H9 (cell line): Measurements from ENCODE around the gene TMEM132D. TPM values are rescaled to one million over a fixed set of nuclear protein-coding genes. Genes with fewer than 3 reads are reported as not detected.

ENCODE experiments used
- DNase-seq: peaks from one replicate; pipeline ENCODE4 v3.0.0-alpha.2; 2017
- H2AFZ ChIP-seq: one replicate; pipeline ENCODE4 v1.6.1; 2013; ENCODE audit warnings: mild to moderate bottlenecking, low read length, control low read depth, moderate library complexity
- H2AK5ac ChIP-seq: 2 replicates; pipeline ENCODE4 v1.6.1; 2013; ENCODE audit warnings: low read length, control low read depth, mixed read lengths; ENCODE audit not compliant: insufficient read length
- H2BK120ac ChIP-seq: one replicate; pipeline ENCODE4 v1.6.1; 2013; ENCODE audit warnings: low read depth, mild to moderate bottlenecking, low read length, control low read depth, inconsistent platforms; ENCODE audit not compliant: poor library complexity, severe bottlenecking
- H2BK12ac ChIP-seq: 2 replicates; pipeline ENCODE4 v1.6.1; 2013; ENCODE audit warnings: low read length, control low read depth, mixed read lengths, low read depth; ENCODE audit not compliant: insufficient read length
- H2BK15ac ChIP-seq: 2 replicates; pipeline ENCODE4 v1.6.1; 2013; ENCODE audit warnings: low read depth, low read length, control low read depth
- H2BK20ac ChIP-seq: one replicate; pipeline ENCODE4 v1.6.1; 2013; ENCODE audit warnings: low read depth, mild to moderate bottlenecking, low read length, control low read depth, inconsistent platforms; ENCODE audit not compliant: poor library complexity, severe bottlenecking
- H2BK5ac ChIP-seq: 2 replicates; pipeline ENCODE4 v1.6.1; 2013; ENCODE audit warnings: low read length, control low read depth, mixed read lengths; ENCODE audit not compliant: insufficient read length
- H3K14ac ChIP-seq: 2 replicates; pipeline ENCODE4 v1.6.1; 2013; ENCODE audit warnings: low read length, control low read depth; ENCODE audit not compliant: insufficient read depth
- H3K18ac ChIP-seq: 2 replicates; pipeline ENCODE4 v1.6.1; 2013; ENCODE audit warnings: low read depth, mild to moderate bottlenecking, mixed read lengths, low read length, control low read depth; ENCODE audit not compliant: insufficient read length
- H3K23ac ChIP-seq: 2 replicates; pipeline ENCODE4 v1.6.1; 2013; ENCODE audit warnings: low read length, control low read depth, mixed read lengths, low read depth; ENCODE audit not compliant: insufficient read length
- H3K23me2 ChIP-seq: 2 replicates; pipeline ENCODE4 v1.6.1; 2013; ENCODE audit warnings: low read depth, mild to moderate bottlenecking, mixed read lengths, low read length, control low read depth; ENCODE audit not compliant: insufficient read length, poor library complexity, severe bottlenecking
- H3K27ac ChIP-seq: 2 replicates; pipeline ENCODE4 v1.5.1; 2013; ENCODE audit warnings: low read length, control low read depth, mixed read lengths, low read depth; ENCODE audit not compliant: insufficient read length
- H3K27me3 ChIP-seq: 2 replicates; pipeline ENCODE4 v1.6.1; 2013; ENCODE audit warnings: low read length, control low read depth, inconsistent platforms; ENCODE audit not compliant: insufficient read depth
- H3K4ac ChIP-seq: 2 replicates; pipeline ENCODE4 v1.6.1; 2013; ENCODE audit warnings: low read depth, mild to moderate bottlenecking, control low read depth, inconsistent platforms, low read length, moderate library complexity
- H3K4me1 ChIP-seq: 2 replicates; pipeline ENCODE4 v1.6.1; 2013; ENCODE audit warnings: low read length, control low read depth, inconsistent platforms; ENCODE audit not compliant: insufficient read depth
- H3K4me2 ChIP-seq: 2 replicates; pipeline ENCODE4 v1.6.1; 2013; ENCODE audit warnings: low read length, control low read depth, mixed read lengths; ENCODE audit not compliant: insufficient read length, insufficient read depth
- H3K56ac ChIP-seq: 2 replicates; pipeline ENCODE4 v1.6.1; 2013; ENCODE audit warnings: low read depth, mild to moderate bottlenecking, mixed read lengths, low read length, control low read depth; ENCODE audit not compliant: insufficient read length
- H3K79me1 ChIP-seq: 2 replicates; pipeline ENCODE4 v1.6.1; 2013; ENCODE audit warnings: low read depth, mild to moderate bottlenecking, moderate library complexity, low read length, control low read depth, inconsistent platforms; ENCODE audit not compliant: insufficient read depth, poor library complexity, severe bottlenecking
- H3K79me2 ChIP-seq: 2 replicates; pipeline ENCODE4 v1.6.1; 2013; ENCODE audit warnings: low read length, control low read depth, inconsistent platforms; ENCODE audit not compliant: insufficient read depth
- H3K9ac ChIP-seq: 2 replicates; pipeline ENCODE4 v1.6.1; 2013; ENCODE audit warnings: low read length, control low read depth, mixed read lengths; ENCODE audit not compliant: insufficient read length; ENCODE audit errors: extremely low read depth
- H3K9me3 ChIP-seq: one replicate; pipeline ENCODE4 v1.6.1; 2013; ENCODE audit warnings: low read depth, low read length, inconsistent platforms; ENCODE audit not compliant: control insufficient read depth
- H3T11ph ChIP-seq: one replicate; pipeline ENCODE4 v1.6.1; 2013; ENCODE audit warnings: mild to moderate bottlenecking, low read length, control low read depth, inconsistent platforms
- H4K20me1 ChIP-seq: one replicate; pipeline ENCODE4 v1.6.1; 2013; ENCODE audit not compliant: control insufficient read depth, insufficient read length, insufficient read depth
- H4K5ac ChIP-seq: 2 replicates; pipeline ENCODE4 v1.6.1; 2013; ENCODE audit warnings: low read depth, mild to moderate bottlenecking, mixed read lengths, low read length, control low read depth; ENCODE audit not compliant: insufficient read length
- H4K8ac ChIP-seq: replicated peaks from 2 replicates; pipeline ENCODE4 v1.6.1; 2013; ENCODE audit warnings: low read length, control low read depth, mixed read lengths, low read depth; ENCODE audit not compliant: insufficient read length
- H4K91ac ChIP-seq: 2 replicates; pipeline ENCODE4 v1.6.1; 2013; ENCODE audit warnings: low read depth, mild to moderate bottlenecking, moderate library complexity, mixed read lengths, low read length, control low read depth; ENCODE audit not compliant: insufficient read length
- H3K27ac Mint-ChIP-seq, 3 experiments: 2 replicates in 2 of 3; 3 replicates in 1 of 3; pipeline ENCODE4 v1.8.0; 2020 to 2021; ENCODE audit warnings: mixed read lengths in 3 of 3, mild to moderate bottlenecking in 1 of 3, moderate library complexity in 1 of 3
- H3K27me3 Mint-ChIP-seq: 2 replicates; pipeline ENCODE4 v1.8.0; 2021; ENCODE audit warnings: low read depth, mild to moderate bottlenecking, moderate library complexity, mixed read lengths
- H3K36me3 Mint-ChIP-seq, 3 experiments: 2 replicates in 2 of 3; 3 replicates in 1 of 3; pipeline ENCODE4 v1.8.0; 2020 to 2021; ENCODE audit warnings: low read depth in 3 of 3, mixed read lengths in 3 of 3; ENCODE audit not compliant: insufficient read depth in 1 of 3
- H3K4me1 Mint-ChIP-seq, 2 experiments: 2 replicates each; pipeline ENCODE4 v1.8.0; 2020; ENCODE audit warnings: mixed read lengths in 2 of 2
- H3K4me3 Mint-ChIP-seq, 2 experiments: 2 replicates in 1 of 2; 3 replicates in 1 of 2; pipeline ENCODE4 v1.8.0; 2020 to 2021; ENCODE audit warnings: mild to moderate bottlenecking in 2 of 2, mixed read lengths in 2 of 2, moderate library complexity in 1 of 2
- H3K9me3 Mint-ChIP-seq, 2 experiments: 2 replicates in 1 of 2; 3 replicates in 1 of 2; pipeline ENCODE4 v1.8.0; 2020; ENCODE audit warnings: mild to moderate bottlenecking in 2 of 2, mixed read lengths in 2 of 2, moderate library complexity in 1 of 2
- CTCF ChIP-seq: fragments of 200-600 bp; sonication (generic); conservative IDR thresholded peaks from 3 replicates; pipeline ENCODE4 v1.8.0; 2021; ENCODE audit warnings: antibody characterized with exemption, mild to moderate bottlenecking
- WGBS: extraction: QIAGEN DNeasy Blood & Tissue Kit; methylation state at CpG from one replicate; pipeline ENCODE4 v1.1.7; 2013; ENCODE audit warnings: missing lambda C conversion rate, low lambda C conversion rate, mixed read lengths; ENCODE audit not compliant: insufficient read length; ENCODE audit errors: extremely low coverage; 5-methylcytosine and 5-hydroxymethylcytosine counted together
- total RNA-seq: library from RNA; stranded (reverse); gene quantifications from 2 replicates; pipeline ENCODE4 v1.2.1, GENCODE V29; 2021

The TMEM132D gene
- total RNA-seq, 1 experiment from 2014 or later, result 6.1 TPM

GRCh38 chr12:129861951-129862350 is 41.9 kb downstream of the TMEM132D start:
- no peaks in the 10 kb centered on the region for H3K79me1 ChIP-seq
- H3K27ac Mint-ChIP-seq, result no peak overlapping the region; a peak in 1 of 7 replicates
- peaks cover 4% of the 10 kb centered on the region; the same call in 1 of the 2 replicates for H3K79me2 ChIP-seq
- H3K56ac ChIP-seq, result no peak overlapping the region
- H2BK5ac ChIP-seq, result no peak overlapping the region
- no peak for DNase-seq
- H4K20me1 ChIP-seq, result no peaks in the 10 kb centered on the region
- TF ChIP-seq CTCF, result no peak
- peaks cover 4% of the 10 kb centered on the region for H3K9me3 ChIP-seq
- H3K27ac ChIP-seq, result no peak overlapping the region
- H3K4me1 Mint-ChIP-seq, result peaks cover 19 to 23% of the 10 kb centered on the region in 2 experiments
- no peaks in the 10 kb centered on the region for H3K23me2 ChIP-seq
- no peak overlapping the region for H2AFZ ChIP-seq
- H3K4me2 ChIP-seq, result no peak overlapping the region
- H3K36me3 Mint-ChIP-seq, result peaks cover 16 to 28% (median 23%) of the 10 kb centered on the region in 3 experiments
- H2BK20ac ChIP-seq, result no peak overlapping the region
- H4K8ac ChIP-seq, result no peak overlapping the region
- no peak overlapping the region for H4K5ac ChIP-seq
- H3K4ac ChIP-seq, result no peak overlapping the region
- H3K9ac ChIP-seq, result no peak overlapping the region
- no peak overlapping the region for H2BK15ac ChIP-seq
- no peak overlapping the region for H3K18ac ChIP-seq
- H3K23ac ChIP-seq, result no peak overlapping the region
- H2AK5ac ChIP-seq, result no peak overlapping the region
- H3K4me3 Mint-ChIP-seq, result no peak overlapping the region
- no peak overlapping the region for H3T11ph ChIP-seq
- H2BK12ac ChIP-seq, result no peak overlapping the region
- H4K91ac ChIP-seq, result no peak overlapping the region
- no CpG with 5 or more reads among the region's 2 CpGs for WGBS
- no peaks in the 10 kb centered on the region for H3K27me3 ChIP-seq
- H3K9me3 Mint-ChIP-seq, result peaks cover 10 to 25% of the 10 kb centered on the region in 2 experiments; a peak in 4 of 5 replicates
- no peaks in the 10 kb centered on the region; the same call in 1 of the 2 replicates for H3K4me1 ChIP-seq
- H3K27me3 Mint-ChIP-seq, result no peaks in the 10 kb centered on the region
- no peak overlapping the region for H2BK120ac ChIP-seq
- H3K14ac ChIP-seq, result no peak overlapping the region
